ENCODE data around the gene PIK3R3. TPM values are rescaled to one million over a fixed set of nuclear protein-coding genes. Genes with fewer than 3 reads are reported as not detected.

PIK3R3 gene
- total RNA-seq, 1 experiment from 2014 or later: 9.0 TPM

DNA sequence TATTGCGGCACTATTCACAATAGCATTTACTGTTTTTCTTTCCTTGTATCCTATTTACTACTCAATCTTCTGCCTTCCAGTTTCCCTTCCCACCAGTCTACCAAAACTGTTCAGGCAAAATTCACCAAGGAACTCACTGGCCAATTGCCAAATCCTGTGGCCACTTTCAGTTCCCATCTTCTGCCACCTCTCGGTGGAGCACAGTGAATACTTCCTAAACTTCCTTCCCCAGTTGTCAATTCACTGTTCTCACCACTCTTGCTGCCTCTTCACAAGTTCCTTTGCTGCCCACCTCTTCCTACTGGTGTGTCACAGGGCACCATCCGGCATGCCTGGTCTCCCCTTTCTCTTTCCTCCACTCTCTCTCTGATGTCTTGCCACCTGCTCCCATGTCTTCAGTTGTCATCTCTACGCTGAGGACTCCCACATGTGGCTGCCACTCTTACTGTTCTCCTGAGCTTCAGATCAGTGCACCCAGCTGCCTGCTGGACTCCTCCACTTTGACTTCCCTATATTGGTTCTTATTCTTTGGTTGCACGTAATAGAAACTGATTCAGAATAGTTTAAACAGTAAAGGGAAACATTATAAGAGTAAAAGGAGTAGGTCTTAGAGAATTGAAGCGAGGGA is 114.4 kb downstream of the PIK3R3 start (continued):
- TF ChIP-seq, protein P1, sequence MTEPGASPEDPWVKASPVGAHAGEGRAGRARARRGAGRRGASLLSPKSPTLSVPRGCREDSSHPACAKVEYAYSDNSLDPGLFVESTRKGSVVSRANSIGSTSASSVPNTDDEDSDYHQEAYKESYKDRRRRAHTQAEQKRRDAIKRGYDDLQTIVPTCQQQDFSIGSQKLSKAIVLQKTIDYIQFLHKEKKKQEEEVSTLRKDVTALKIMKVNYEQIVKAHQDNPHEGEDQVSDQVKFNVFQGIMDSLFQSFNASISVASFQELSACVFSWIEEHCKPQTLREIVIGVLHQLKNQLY (CRISPR knock-in tag; IDR thresholded peaks at IDR 0.05): no peak

DNA sequence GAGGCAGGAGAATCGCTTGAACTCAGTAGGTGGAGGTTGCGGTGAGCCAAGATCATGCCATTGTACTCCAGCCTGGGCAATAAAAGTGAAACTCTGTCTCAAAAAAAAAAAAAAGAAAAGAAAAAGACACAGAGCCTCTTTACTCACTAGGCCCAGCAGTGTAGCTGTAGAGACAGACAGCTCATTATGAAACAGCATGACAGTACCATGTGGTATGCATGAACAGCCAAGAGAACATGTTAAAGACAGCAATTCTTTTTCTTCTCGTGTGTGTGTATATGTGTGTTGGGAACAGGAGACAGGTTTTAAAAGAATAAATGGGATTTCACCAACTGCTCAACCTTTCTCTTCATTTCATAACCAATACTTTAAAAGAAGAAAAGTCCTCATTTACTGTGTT is 118.8 kb downstream of the PIK3R3 start:
- Mint-ChIP-seq H3K9me3 (no peaks in the 10 kb centered on the region), H3K4me3 (no peak overlapping the region), H3K4me1 (no peaks in the 10 kb centered on the region), H3K27ac (no peak overlapping the region), H3K36me3 (peaks cover 44% of the 10 kb centered on the region), H3K27me3 (ENCODE audit: low read depth) (no peaks in the 10 kb centered on the region)
- ChIA-PET POLR2A (no interaction called here), CTCF (no interaction called here)
- no peak for DNase-seq (ENCODE audit: low spot score)
- no peak for ATAC-seq
- TF ChIP-seq CREB1 (CRISPR knock-in tag; IDR thresholded peaks at IDR 0.05): no peak
- TF ChIP-seq, protein P2, sequence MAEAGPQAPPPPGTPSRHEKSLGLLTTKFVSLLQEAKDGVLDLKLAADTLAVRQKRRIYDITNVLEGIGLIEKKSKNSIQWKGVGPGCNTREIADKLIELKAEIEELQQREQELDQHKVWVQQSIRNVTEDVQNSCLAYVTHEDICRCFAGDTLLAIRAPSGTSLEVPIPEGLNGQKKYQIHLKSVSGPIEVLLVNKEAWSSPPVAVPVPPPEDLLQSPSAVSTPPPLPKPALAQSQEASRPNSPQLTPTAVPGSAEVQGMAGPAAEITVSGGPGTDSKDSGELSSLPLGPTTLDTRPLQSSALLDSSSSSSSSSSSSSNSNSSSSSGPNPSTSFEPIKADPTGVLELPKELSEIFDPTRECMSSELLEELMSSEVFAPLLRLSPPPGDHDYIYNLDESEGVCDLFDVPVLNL (CRISPR knock-in tag; IDR thresholded peaks at IDR 0.05; ENCODE audit: borderline replicate concordance, low read depth): no peak

DNA sequence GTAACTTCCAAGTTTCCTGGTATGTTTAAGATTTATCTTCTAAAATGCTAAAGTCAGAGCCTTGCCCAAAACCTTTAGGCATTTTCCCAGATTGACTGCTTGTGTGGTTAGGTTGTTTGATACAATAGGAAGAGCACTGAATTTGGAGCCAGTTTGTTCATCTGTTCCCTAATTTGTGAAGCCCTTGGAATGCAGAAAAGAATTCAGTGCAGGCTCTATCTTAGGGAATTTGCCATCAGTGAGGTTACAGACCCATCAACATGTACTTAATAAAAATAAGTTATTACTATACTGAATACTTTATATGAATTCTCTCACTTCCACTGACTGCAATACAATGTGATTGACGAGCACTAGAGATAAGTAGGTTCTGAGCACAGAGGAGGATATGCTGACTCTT is 120.2 kb downstream of the PIK3R3 start:
- DNase-seq (ENCODE audit: low spot score) (no peak), ATAC-seq (no peak)
- no peak overlapping the region for H3K4me3 Mint-ChIP-seq
- CTCF ChIA-PET: no interaction called here
- H3K36me3 Mint-ChIP-seq: peaks cover 51% of the 10 kb centered on the region
- H3K9me3 Mint-ChIP-seq: no peaks in the 10 kb centered on the region
- no peaks in the 10 kb centered on the region for H3K27me3 Mint-ChIP-seq (ENCODE audit: low read depth)
- POLR2A ChIA-PET: no interaction called here
- no peaks in the 10 kb centered on the region for H3K4me1 Mint-ChIP-seq
- TF ChIP-seq TEAD1 (CRISPR knock-in tag; IDR thresholded peaks at IDR 0.05) (no peak), CREB1 (CRISPR knock-in tag; IDR thresholded peaks at IDR 0.05) (no peak), GRHL2 (CRISPR knock-in tag; IDR thresholded peaks at IDR 0.05; ENCODE audit: insufficient replicate concordance, severe bottlenecking) (no peak), HMGA2 (CRISPR knock-in tag; IDR thresholded peaks at IDR 0.05) (no peak), OVOL2 (CRISPR knock-in tag; IDR thresholded peaks at IDR 0.05; ENCODE audit: borderline replicate concordance) (no peak), NR1H2 (CRISPR knock-in tag; IDR thresholded peaks at IDR 0.05) (no peak), RORB (CRISPR knock-in tag; IDR thresholded peaks at IDR 0.05) (no peak), ZNF219 (CRISPR knock-in tag; IDR thresholded peaks at IDR 0.05; ENCODE audit: borderline replicate concordance) (no peak), KAT7 (CRISPR knock-in tag; IDR thresholded peaks at IDR 0.05; ENCODE audit: borderline replicate concordance) (no peak)
- TF ChIP-seq, protein P3, sequence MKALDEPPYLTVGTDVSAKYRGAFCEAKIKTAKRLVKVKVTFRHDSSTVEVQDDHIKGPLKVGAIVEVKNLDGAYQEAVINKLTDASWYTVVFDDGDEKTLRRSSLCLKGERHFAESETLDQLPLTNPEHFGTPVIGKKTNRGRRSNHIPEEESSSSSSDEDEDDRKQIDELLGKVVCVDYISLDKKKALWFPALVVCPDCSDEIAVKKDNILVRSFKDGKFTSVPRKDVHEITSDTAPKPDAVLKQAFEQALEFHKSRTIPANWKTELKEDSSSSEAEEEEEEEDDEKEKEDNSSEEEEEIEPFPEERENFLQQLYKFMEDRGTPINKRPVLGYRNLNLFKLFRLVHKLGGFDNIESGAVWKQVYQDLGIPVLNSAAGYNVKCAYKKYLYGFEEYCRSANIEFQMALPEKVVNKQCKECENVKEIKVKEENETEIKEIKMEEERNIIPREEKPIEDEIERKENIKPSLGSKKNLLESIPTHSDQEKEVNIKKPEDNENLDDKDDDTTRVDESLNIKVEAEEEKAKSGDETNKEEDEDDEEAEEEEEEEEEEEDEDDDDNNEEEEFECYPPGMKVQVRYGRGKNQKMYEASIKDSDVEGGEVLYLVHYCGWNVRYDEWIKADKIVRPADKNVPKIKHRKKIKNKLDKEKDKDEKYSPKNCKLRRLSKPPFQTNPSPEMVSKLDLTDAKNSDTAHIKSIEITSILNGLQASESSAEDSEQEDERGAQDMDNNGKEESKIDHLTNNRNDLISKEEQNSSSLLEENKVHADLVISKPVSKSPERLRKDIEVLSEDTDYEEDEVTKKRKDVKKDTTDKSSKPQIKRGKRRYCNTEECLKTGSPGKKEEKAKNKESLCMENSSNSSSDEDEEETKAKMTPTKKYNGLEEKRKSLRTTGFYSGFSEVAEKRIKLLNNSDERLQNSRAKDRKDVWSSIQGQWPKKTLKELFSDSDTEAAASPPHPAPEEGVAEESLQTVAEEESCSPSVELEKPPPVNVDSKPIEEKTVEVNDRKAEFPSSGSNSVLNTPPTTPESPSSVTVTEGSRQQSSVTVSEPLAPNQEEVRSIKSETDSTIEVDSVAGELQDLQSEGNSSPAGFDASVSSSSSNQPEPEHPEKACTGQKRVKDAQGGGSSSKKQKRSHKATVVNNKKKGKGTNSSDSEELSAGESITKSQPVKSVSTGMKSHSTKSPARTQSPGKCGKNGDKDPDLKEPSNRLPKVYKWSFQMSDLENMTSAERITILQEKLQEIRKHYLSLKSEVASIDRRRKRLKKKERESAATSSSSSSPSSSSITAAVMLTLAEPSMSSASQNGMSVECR (CRISPR knock-in tag; IDR thresholded peaks at IDR 0.05; ENCODE audit: borderline replicate concordance): no peak
- no peak overlapping the region for H3K27ac Mint-ChIP-seq

DNA sequence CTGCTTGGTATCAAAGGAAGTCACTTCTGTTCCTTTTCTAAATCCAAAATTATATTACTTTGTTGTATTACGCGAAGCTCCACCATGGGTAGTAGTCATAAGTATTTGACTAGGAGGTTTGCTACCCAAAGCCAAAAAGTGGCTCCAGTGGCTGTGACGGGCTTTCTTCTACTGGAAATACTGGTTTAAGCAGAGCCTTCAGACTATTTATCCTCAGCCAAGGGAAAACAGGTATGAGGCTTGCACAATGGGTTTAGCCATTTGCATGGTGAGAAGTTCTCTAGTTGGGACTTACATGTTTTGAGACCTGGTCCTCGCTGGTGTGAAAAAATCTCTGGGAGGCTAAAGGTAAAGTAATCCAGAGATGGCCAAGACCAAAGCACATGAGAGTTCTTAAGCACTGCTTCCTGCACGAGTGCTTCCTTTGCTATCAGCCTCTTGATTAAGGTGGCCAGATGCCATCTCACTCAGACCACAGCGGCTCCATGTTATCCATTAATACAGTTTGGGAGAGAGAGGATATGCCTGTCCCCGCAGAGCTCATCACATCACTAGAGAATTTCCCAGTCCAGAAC is 121.2 kb downstream of the PIK3R3 start:
- H3K36me3 Mint-ChIP-seq: peaks cover 56% of the 10 kb centered on the region
- TF ChIP-seq ZNF138 (CRISPR knock-in tag; conservative IDR thresholded peaks at IDR 0.05) (no peak), FOXP1 (CRISPR knock-in tag; IDR thresholded peaks at IDR 0.05; ENCODE audit: borderline replicate concordance) (no peak), NFYB (CRISPR knock-in tag; conservative IDR thresholded peaks at IDR 0.05; ENCODE audit: low read depth) (no peak)
- TF ChIP-seq, protein P4, sequence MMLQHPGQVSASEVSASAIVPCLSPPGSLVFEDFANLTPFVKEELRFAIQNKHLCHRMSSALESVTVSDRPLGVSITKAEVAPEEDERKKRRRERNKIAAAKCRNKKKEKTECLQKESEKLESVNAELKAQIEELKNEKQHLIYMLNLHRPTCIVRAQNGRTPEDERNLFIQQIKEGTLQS (CRISPR knock-in tag; conservative IDR thresholded peaks at IDR 0.05): no peak
- no peak overlapping the region for H3K4me3 Mint-ChIP-seq
- ATAC-seq (no peak), DNase-seq (ENCODE audit: low spot score) (no peak)
- ChIA-PET POLR2A (no interaction called here), CTCF (no interaction called here)
- H3K27ac Mint-ChIP-seq: no peak overlapping the region
- no peaks in the 10 kb centered on the region for H3K9me3 Mint-ChIP-seq
- H3K4me1 Mint-ChIP-seq: no peaks in the 10 kb centered on the region
- no peaks in the 10 kb centered on the region for H3K27me3 Mint-ChIP-seq (ENCODE audit: low read depth)

Data from WTC11 (cell line).